Gastrocnemius medialis (tissue), 4 donors: ENCODE results near the gene PLAAT2. TPM values are rescaled to one million over a fixed set of nuclear protein-coding genes. Genes with fewer than 3 reads are reported as not detected.

Experiments
- ATAC-seq, 2 donors: fragments of 150-250 bp; one replicate each; pipeline ENCODE4 v1.9.1; 2016
- DNase-seq, 2 donors: peaks; one replicate each; pipeline ENCODE4 v3.0.0-alpha.2; 2019
- H3K27ac ChIP-seq, 4 donors: fragments of 200-600 bp; sonication (generic); 1 replicate in 1 of 4; 2 replicates in 3 of 4; pipeline ENCODE4 v1.5.1; 2016 to 2018; ENCODE audit warnings: mild to moderate bottlenecking in 2 of 4, moderate library complexity in 1 of 4
- H3K27me3 ChIP-seq, 3 donors: fragments of 200-600 bp; sonication (generic) in 2 of 3; 1 replicate in 1 of 3; 2 replicates in 2 of 3; pipeline versions ENCODE4 v1.5.1 to v1.6.0; 2016 to 2019; ENCODE audit warnings: mild to moderate bottlenecking in 1 of 3, moderate library complexity in 1 of 3
- H3K36me3 ChIP-seq, 2 donors: fragments of 200-600 bp; sonication (generic) in 1 of 2; one replicate each; pipeline ENCODE4 v1.5.1; 2017 to 2018
- H3K4me1 ChIP-seq, 2 donors: fragments of 200-600 bp; sonication (generic) in 1 of 2; one replicate each; pipeline ENCODE4 v1.5.1; 2016 to 2017; ENCODE audit warnings: mild to moderate bottlenecking in 2 of 2
- H3K4me3 ChIP-seq, 4 donors: fragments of 200-600 bp; sonication (generic) in 3 of 4; 1 replicate in 1 of 4; 2 replicates in 3 of 4; pipeline ENCODE4 v1.5.1; 2016 to 2019; ENCODE audit warnings: mild to moderate bottlenecking in 2 of 4
- H3K9me3 ChIP-seq, 3 donors: fragments of 200-600 bp; sonication (generic) in 2 of 3; 1 replicate in 1 of 3; 2 replicates in 2 of 3; pipeline ENCODE4 v1.5.1; 2016 to 2019
- POLR2A ChIP-seq, 2 donors: fragments of 450-650 bp; IDR thresholded peaks; one replicate each; pipeline ENCODE4 v1.6.1; 2017; ENCODE audit warnings: antibody characterized with exemption in 2 of 2, mild to moderate bottlenecking in 2 of 2, moderate library complexity in 2 of 2
- in situ Hi-C, 4 donors: fragments of 200-750 bp; cut with MboI; loops; one replicate each; pipeline versions ENCODE4 v1.15.0 to v1.8.0; 2017; ENCODE audit warnings: low sequenced_read_pairs in 4 of 4
- intact Hi-C: fragments of 100-400 bp; cut with DNase I; formaldehyde crosslinking; loops from one replicate; pipeline ENCODE4 v1.15.1; 2023; ENCODE audit warnings: low total_unique reads
- total RNA-seq, 4 donors: library from RNA; depleted of rRNA; stranded (reverse); fragments of >200 nt; gene quantifications; one replicate each; pipeline versions ENCODE4 v1.1.0 to v1.2.3, GENCODE V29; 2016
- TF ChIP-seq, protein P1 (sequence below), 5 experiments: fragments of 450-650 bp in 3 of 5; fragments of 200-600 bp in 2 of 5; sonication (generic) in 2 of 5; IDR thresholded peaks in 4 of 5; conservative IDR thresholded peaks in 1 of 5; 1 replicate in 4 of 5; 2 replicates in 1 of 5; pipeline ENCODE4 v1.5.1; 2016 to 2019; ENCODE audit warnings: antibody characterized with exemption in 5 of 5, mild to moderate bottlenecking in 3 of 5, moderate library complexity in 3 of 5

Gene PLAAT2
- total RNA-seq, 4 donors from 2014 or later: not detected

DNA sequence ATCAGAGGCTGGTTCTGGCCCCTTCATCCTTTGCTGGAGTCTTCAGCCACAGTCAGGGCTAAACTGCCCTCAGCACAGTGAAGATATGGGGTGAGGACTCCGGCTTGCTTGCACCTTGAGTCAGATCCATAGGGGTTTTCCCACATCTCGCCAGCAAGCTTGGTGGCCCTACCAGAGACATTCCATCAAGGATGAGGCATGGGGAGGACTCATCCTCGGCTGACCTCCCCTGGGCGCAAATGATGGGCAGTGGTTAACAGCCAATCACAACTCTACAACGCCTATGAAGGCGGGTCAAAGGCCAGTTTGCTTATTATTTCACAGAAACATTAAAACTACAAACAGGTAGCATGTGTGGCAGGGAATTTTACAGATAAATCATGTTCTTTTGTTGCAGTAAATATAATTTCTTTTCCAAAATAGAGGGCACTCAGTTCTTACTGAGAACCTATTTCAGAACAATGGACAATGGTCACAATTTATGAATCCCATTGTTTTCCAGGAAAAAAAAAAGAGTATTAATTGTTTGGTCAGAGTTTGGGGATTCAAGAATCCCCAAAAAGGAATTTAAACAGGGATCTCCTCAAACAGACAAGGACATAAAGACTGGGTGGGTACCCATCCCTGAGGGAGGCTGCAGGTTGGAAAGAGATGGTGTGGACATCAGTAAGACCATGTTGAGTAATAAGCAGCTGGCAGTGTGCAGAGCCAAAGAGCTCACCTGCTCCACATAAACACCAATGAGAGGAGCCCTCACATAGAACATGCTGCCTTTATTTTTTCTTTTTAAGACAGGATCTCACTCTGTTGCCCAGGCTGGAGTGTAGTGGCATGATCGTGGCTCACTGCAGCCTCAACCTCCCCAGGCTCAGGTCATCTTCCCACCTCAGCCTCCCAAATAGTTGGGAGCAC is 36.3 kb upstream of the PLAAT2 start:
- Histone ChIP-seq H3K9me3 (no peaks in the 10 kb centered on the region), H3K4me3 (no peak overlapping the region), H3K27me3 (no peaks in the 10 kb centered on the region), H3K27ac (no peak overlapping the region), H3K36me3 (peaks cover 0 to 19% of the 10 kb centered on the region in 2 donors), H3K4me1 (peaks cover 21 to 26% of the 10 kb centered on the region in 2 donors)
- intact Hi-C loops (loop anchor here (5.0 kb wide), 1 partner anchor 33 kb away; no protein-coding TSS in a partner anchor), in situ Hi-C loops (no loop called here)
- no peak for DNase-seq
- no peak for TF ChIP-seq POLR2A (IDR thresholded peaks at IDR 0.05)
- TF ChIP-seq, protein P1, sequence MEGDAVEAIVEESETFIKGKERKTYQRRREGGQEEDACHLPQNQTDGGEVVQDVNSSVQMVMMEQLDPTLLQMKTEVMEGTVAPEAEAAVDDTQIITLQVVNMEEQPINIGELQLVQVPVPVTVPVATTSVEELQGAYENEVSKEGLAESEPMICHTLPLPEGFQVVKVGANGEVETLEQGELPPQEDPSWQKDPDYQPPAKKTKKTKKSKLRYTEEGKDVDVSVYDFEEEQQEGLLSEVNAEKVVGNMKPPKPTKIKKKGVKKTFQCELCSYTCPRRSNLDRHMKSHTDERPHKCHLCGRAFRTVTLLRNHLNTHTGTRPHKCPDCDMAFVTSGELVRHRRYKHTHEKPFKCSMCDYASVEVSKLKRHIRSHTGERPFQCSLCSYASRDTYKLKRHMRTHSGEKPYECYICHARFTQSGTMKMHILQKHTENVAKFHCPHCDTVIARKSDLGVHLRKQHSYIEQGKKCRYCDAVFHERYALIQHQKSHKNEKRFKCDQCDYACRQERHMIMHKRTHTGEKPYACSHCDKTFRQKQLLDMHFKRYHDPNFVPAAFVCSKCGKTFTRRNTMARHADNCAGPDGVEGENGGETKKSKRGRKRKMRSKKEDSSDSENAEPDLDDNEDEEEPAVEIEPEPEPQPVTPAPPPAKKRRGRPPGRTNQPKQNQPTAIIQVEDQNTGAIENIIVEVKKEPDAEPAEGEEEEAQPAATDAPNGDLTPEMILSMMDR (IDR thresholded peaks at IDR 0.05 in 4 of 5, conservative IDR thresholded peaks at IDR 0.05 in 1 of 5): no peak
- no peak for ATAC-seq

DNA sequence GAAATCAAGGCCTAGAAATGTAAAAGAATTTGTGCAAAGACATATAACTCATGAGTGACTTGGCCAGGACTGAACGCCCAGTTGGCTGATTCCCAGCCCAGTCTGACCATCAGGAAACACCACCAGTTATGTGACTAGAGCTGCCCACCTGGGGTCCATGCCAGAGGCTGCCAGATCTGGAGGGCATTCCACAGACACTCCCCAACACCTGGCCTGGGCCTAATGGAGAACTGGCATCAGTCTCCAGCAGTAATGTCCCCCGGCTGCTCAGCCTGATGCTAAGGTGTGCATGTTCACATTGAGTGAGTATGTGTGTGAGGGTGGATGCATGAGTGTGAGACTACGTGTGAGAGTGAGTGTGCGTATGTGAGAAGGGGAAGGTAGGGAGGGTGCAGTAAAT is 35.4 kb upstream of the PLAAT2 start:
- TF ChIP-seq, protein P1 (IDR thresholded peaks at IDR 0.05 in 4 of 5, conservative IDR thresholded peaks at IDR 0.05 in 1 of 5): no peak
- no peak for TF ChIP-seq POLR2A (IDR thresholded peaks at IDR 0.05)
- H3K36me3 ChIP-seq: peaks cover 0 to 25% of the 10 kb centered on the region in 2 donors
- ATAC-seq (no peak), DNase-seq (no peak)
- H3K4me3 ChIP-seq: no peak overlapping the region
- H3K4me1 ChIP-seq: peaks cover 17 to 30% of the 10 kb centered on the region in 2 donors
- in situ Hi-C loops: no loop called here
- no peak overlapping the region for H3K27ac ChIP-seq
- intact Hi-C loops: loop anchor here (5.0 kb wide), 1 partner anchor 34 kb away; no protein-coding TSS in a partner anchor
- H3K27me3 ChIP-seq: no peaks in the 10 kb centered on the region
- no peaks in the 10 kb centered on the region for H3K9me3 ChIP-seq

DNA sequence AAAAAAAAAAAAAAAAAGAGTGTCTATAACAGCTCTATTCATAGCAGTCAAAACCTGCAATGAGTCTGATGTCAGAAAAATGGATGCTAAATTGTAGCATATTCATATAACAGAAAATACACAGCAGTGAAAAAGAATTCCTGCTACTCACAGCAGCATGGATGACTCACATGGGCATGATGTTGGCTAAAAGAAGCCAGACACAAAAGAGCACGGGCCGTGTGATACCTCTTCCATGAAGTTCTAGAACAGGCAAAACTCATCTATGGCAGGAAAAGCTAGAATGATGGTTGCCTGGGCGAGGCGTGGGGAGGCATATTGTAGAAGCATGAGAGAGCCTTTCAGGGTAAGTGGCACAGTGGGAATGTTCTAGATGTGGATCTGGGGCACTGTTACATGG is 32.1 kb upstream of the PLAAT2 start:
- in situ Hi-C loops: no loop called here
- peak; percentile 40 to 78 for ATAC-seq
- Histone ChIP-seq H3K36me3 (peaks cover 0 to 45% of the 10 kb centered on the region in 2 donors), H3K27me3 (no peaks in the 10 kb centered on the region), H3K4me3 (no peak overlapping the region), H3K27ac (peak overlapping the region; percentile 18 to 53 (median 32)), H3K4me1 (peaks cover 0 to 14% of the 10 kb centered on the region in 2 donors), H3K9me3 (no peaks in the 10 kb centered on the region)
- TF ChIP-seq, protein P1 (IDR thresholded peaks at IDR 0.05 in 4 of 5, conservative IDR thresholded peaks at IDR 0.05 in 1 of 5): no peak
- TF ChIP-seq POLR2A (IDR thresholded peaks at IDR 0.05): no peak
- intact Hi-C loops: loop anchor here (5.0 kb wide), 1 partner anchor 37 kb away; no protein-coding TSS in a partner anchor
- no peak for DNase-seq

DNA sequence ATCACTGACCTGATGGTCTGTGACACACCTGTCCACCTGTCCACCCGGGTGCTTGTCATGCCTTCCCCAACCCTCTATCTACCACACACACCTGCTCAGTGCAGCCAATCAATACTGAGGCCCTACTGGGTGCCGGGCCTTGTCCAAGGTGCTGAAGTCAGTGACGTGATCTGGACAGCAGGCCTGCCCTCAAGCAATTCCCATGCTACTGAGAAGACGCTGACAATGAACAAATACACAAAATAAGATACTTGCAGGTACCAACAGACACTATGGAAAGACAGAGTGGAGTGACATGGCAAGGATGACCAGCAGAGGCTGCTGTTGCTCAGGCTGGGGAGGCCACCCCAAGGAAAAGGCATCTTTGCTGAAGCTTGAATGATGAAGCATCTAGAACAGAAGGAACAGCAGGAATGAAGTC is 29.8 kb upstream of the PLAAT2 start:
- Histone ChIP-seq H3K4me3 (no peak overlapping the region), H3K36me3 (peaks cover 0 to 53% of the 10 kb centered on the region in 2 donors), H3K27me3 (no peaks in the 10 kb centered on the region), H3K4me1 (peaks cover 0 to 9% of the 10 kb centered on the region in 2 donors), H3K9me3 (no peaks in the 10 kb centered on the region), H3K27ac (no peak overlapping the region)
- intact Hi-C loops: no loop called here
- TF ChIP-seq, protein P1 (IDR thresholded peaks at IDR 0.05 in 4 of 5, conservative IDR thresholded peaks at IDR 0.05 in 1 of 5): peak in 3 of 5 experiments; percentile 33 to 42 (median 38)
- no peak for TF ChIP-seq POLR2A (IDR thresholded peaks at IDR 0.05)
- ATAC-seq (peak in 1 of 2 donors; percentile 37), DNase-seq (no peak)
- in situ Hi-C loops: no loop called here
